Activated CD4-positive, CD25-positive, alpha-beta regulatory T cell treated with anti-CD3 and anti-CD28 coated beads, Interleukin-2, amount 50 U/mL, for 72 hours (primary cell): ENCODE measurements around the gene LRIG1.

Experiments
- DNase-seq: peaks from one replicate; pipeline ENCODE4 v3.0.0; 2021

Gene LRIG1

GRCh38 chr3:66465587-66465986 is 35.2 kb downstream of the LRIG1 start:
- no peak for DNase-seq

GRCh38 chr3:66465034-66465433 is 35.8 kb downstream of the LRIG1 start:
- no peak for DNase-seq

GRCh38 chr3:66464512-66464894 is 36.3 kb downstream of the LRIG1 start:
- no peak for DNase-seq

- no peak for DNase-seq
Observed at GRCh38 chr3:66463730-66464511, 36.9 kb downstream of the LRIG1 start.

- DNase-seq: no peak
Observed at GRCh38 chr3:66463054-66463631, 37.7 kb downstream of the LRIG1 start.

GRCh38 chr3:66457252-66457651 is 43.6 kb downstream of the LRIG1 start:
- DNase-seq: no peak

GRCh38 chr3:66456711-66457173 is 44.1 kb downstream of the LRIG1 start:
- no peak for DNase-seq

GRCh38 chr3:66454464-66454859 is 46.4 kb downstream of the LRIG1 start:
- DNase-seq: no peak

GRCh38 chr3:66453651-66454463 is 47.0 kb downstream of the LRIG1 start:
- no peak for DNase-seq

GRCh38 chr3:66452303-66453011 is 48.4 kb downstream of the LRIG1 start:
- DNase-seq: no peak

- no peak for DNase-seq
Observed at GRCh38 chr3:66451766-66452165, 49.1 kb downstream of the LRIG1 start.

GRCh38 chr3:66450390-66451022 is 50.3 kb downstream of the LRIG1 start:
- no peak for DNase-seq

- no peak for DNase-seq
Observed at GRCh38 chr3:66449411-66449974, 51.3 kb downstream of the LRIG1 start.

- DNase-seq: no peak
Observed at GRCh38 chr3:66444146-66444644, 56.6 kb downstream of the LRIG1 start.

- no peak for DNase-seq
Observed at GRCh38 chr3:66443118-66443803, 57.6 kb downstream of the LRIG1 start.

- DNase-seq: no peak
Observed at GRCh38 chr3:66442254-66443117, 58.3 kb downstream of the LRIG1 start.

- DNase-seq: no peak
Observed at GRCh38 chr3:66441692-66442091, 59.1 kb downstream of the LRIG1 start.

GRCh38 chr3:66441129-66441528 is 59.7 kb downstream of the LRIG1 start:
- no peak for DNase-seq

GRCh38 chr3:66439666-66440344 is 61.0 kb downstream of the LRIG1 start:
- no peak for DNase-seq

- DNase-seq: no peak
Observed at GRCh38 chr3:66438046-66438445, 62.8 kb downstream of the LRIG1 start.
